Non-pigmented ciliary epithelial cell (primary cell): ENCODE measurements around the gene EEF1G.
A peak's percentile ranks its signal among the peaks of the same experiment; 100 is the strongest.

ENCODE experiments used
- DNase-seq: peaks from one replicate; pipeline ENCODE4 v3.0.0-alpha.2; 2010; ENCODE audit warnings: low read depth

Gene EEF1G

GRCh38 chr11:62539238-62539925 is 34.3 kb downstream of the EEF1G start:
- peak; percentile 67 for DNase-seq

- DNase-seq: no peak
Observed at GRCh38 chr11:62538470-62539237, 35.0 kb downstream of the EEF1G start.

- no peak for DNase-seq
Observed at GRCh38 chr11:62536301-62536957, 37.3 kb downstream of the EEF1G start.

- DNase-seq: no peak
Observed at GRCh38 chr11:62535802-62536201, 37.9 kb downstream of the EEF1G start.

GRCh38 chr11:62534779-62535545 is 38.7 kb downstream of the EEF1G start:
- no peak for DNase-seq

- DNase-seq: no peak
Observed at GRCh38 chr11:62532096-62532495, 41.6 kb downstream of the EEF1G start.

GRCh38 chr11:62516736-62517371 is 56.8 kb downstream of the EEF1G start:
- no peak for DNase-seq

- no peak for DNase-seq
Observed at GRCh38 chr11:62514151-62514550, 59.5 kb downstream of the EEF1G start.

- no peak for DNase-seq
Observed at GRCh38 chr11:62513626-62514025, 60.1 kb downstream of the EEF1G start.

GRCh38 chr11:62512961-62513360 is 60.7 kb downstream of the EEF1G start:
- DNase-seq: no peak
